Hippocampal formation (tissue), 2 donors: Measurements from ENCODE around the gene ZNF467.

Source experiments
- DNase-seq, 2 donors: peaks; one replicate each; lab custom pipeline; 2025; lab: John Stamatoyannopoulos, UW

The ZNF467 gene

GRCh38 chr7:149727899-149728476 is 45.4 kb downstream of the ZNF467 start:
- no peak for DNase-seq

GRCh38 chr7:149727053-149727898 is 46.1 kb downstream of the ZNF467 start:
- DNase-seq, result no peak

- DNase-seq, result no peak
These were observed 47.5 kb downstream of the ZNF467 start for GRCh38 chr7:149725916-149726315.

GRCh38 chr7:149725426-149725821 is 48.0 kb downstream of the ZNF467 start:
- no peak for DNase-seq

GRCh38 chr7:149724661-149725425 is 48.5 kb downstream of the ZNF467 start:
- DNase-seq, result no peak

- DNase-seq, result no peak
These were observed 49.4 kb downstream of the ZNF467 start for GRCh38 chr7:149723795-149724495.

DNA sequence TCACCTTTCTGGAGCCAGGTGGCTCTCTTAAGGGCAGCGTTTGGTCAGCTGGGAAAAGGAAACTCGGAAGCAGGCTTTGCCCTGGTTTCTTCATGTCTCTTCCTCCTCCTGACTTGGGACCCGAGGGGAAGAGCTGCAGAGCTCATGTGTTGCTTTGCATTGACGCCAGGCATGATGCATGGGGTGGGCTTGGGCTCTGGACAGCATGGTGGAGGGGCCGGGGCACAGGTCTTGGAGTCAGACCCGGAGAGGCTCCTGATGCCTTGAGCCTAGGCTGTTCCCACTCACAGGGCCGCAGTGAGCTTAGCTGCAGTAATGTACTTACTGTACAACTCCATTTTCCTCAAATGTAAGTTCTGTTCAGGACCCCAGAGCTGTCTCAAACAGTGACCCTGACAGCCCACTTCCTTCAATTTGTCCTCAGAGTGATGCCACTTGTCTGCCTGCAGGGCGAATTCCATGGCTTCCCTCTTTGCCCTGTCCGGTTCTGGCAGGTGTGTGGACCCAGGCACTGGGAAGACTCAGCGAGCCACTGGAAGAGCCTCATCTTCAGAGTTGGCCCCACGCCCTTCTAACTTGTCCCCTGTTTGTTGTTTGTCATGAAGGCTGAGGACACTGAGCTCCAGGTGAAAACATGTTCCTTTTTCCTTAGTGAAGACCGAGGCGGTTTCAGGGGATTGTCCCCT is 50.2 kb downstream of the ZNF467 start:
- DNase-seq, result no peak

DNA sequence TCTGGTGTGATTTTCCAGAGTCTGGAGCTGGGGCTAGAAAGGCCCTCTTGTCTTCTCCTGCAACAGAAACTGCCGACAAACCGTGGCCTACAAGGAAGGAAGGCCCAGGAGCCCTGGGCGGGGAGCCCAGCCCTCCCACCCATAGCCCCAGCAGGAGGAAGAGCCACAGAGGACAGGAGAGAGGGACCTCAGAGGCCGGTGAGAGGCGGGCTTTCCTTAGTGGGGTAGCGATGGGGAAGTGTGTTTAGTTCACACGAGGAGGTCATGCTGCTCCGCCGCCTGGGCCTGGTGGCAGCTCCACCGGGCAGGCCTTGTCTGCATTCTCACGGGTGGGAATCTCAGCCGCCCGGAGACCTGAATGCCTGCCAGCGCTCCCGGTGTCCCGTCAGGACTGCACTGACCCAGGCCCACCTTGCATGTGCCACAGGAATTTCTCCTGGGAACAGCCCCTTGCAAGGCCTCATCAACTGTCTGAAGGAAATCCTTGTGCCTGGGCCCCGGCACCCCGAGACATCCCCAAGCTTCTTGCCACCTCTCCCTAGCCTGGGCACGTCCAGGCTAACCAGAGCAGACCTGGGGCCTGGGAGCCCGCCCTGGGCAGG is 50.9 kb downstream of the ZNF467 start:
- DNase-seq, result no peak

GRCh38 chr7:149721084-149721601 is 52.2 kb downstream of the ZNF467 start:
- no peak for DNase-seq

DNA sequence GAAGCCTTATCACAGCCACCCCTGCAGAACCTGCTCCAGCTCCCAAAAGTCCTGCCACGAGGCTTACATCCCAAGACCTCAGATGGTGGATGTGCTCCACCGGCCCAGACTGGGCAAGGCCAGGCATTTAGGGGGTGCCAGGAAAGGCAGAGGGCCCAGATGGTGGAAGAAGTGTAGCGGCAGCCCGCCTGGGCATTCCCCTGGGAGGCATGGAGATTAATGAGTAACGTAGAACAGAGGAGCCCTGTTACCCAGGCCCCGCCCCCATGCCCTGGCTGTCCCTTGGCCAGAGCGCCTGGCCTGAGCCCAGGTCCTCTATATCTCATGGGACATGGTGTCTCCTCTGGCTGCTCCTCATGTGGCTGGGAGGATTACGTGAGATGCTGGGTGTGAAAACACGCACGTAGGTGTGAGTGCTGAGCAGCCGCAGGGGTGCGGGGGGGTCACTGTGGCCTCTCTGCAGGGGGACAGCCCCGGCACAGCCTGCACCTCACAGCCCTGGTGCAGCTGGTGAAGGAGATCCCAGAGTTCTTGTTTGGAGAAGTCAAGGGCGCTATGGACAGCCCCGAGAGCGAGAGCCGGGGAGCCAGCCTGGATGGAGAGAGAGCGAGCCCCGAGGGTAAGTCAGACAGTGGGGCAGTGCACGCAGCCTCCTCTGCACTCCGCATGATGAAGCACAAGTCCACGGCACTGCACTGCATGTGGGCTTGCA is 52.9 kb downstream of the ZNF467 start:
- DNase-seq, result peak; percentile 82 to 86

GRCh38 chr7:149719912-149720335 is 53.5 kb downstream of the ZNF467 start:
- DNase-seq, result no peak

DNA sequence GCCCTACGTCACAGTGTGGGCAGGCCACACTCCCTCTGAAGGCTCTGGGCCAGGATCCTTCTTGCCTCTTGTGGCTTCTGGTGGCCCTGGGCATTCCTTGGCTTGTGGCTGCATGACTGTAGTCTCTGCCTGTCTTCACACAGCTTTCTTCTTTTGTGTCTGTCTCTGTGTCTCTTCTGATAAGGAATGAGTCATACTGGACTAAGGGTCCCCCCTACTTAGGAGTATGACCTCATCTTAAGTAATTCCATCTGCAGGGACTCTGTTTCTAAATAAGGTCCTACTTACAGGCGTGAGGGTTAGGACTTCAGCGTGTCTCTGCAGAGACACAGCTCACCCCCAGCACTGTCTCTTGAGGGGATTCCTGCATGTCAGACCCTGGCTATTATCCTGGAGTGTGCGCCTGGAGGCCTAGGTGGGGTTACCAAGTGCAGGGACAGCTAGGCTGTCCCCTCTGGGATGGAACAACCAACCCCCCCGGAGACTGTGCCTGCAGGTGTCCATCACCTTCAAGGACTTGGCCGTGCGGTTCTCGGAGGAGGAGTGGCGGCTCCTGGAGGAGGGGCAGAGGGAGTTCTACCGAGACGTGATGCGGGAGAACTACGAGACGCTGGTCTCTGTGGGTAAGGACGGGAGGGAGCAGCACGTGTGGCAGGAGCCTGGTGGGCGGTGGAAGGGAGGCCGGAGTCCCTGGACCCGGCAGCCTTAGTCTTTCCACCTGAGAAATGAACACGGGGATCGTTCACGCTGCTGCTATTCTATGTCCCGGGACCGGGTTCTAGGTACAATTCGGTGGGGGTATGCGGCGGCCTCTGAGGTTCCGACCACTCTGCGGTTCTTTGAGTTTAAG is 54.1 kb downstream of the ZNF467 start:
- no peak for DNase-seq

GRCh38 chr7:149718730-149719049 is 54.7 kb downstream of the ZNF467 start:
- DNase-seq, result no peak

DNA sequence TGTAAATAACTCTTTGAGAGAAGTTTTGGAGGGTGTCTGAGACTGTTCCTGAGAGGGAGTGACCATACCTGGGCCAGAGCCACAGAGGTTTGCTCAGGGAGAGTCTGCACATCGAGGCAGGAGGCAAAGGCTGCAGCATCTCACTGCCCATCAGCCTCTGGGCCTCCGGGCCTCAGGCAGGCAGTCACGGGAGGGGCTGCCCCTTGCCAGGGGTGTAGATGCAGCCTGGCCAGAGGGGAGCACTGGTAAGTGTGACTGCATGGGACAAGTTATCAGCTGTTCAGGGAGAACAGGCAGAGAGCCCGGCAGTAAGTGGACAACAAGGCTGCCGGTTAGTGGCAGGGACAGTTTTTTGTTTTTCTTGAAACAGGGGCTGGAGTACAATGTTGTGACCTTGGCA is 55.9 kb downstream of the ZNF467 start:
- DNase-seq, result no peak

DNA sequence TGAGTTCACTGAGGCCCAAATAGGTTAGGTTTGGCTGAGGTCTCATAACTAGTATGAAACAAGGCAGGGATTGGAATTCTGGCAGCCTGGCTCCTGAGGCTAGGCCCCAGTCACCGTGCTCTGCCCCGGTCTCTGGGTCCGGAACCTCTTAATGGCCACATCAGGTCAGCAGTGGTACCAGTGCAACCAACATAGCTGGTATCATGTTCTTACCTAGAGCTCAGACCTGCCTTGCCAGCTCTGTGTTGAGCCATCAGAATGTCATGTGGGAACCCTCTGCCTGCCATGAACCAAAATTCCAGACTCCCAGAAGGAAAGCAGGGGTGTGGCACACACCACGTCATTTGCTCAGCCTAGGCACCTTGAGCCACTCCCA is 56.5 kb downstream of the ZNF467 start:
- no peak for DNase-seq

DNA sequence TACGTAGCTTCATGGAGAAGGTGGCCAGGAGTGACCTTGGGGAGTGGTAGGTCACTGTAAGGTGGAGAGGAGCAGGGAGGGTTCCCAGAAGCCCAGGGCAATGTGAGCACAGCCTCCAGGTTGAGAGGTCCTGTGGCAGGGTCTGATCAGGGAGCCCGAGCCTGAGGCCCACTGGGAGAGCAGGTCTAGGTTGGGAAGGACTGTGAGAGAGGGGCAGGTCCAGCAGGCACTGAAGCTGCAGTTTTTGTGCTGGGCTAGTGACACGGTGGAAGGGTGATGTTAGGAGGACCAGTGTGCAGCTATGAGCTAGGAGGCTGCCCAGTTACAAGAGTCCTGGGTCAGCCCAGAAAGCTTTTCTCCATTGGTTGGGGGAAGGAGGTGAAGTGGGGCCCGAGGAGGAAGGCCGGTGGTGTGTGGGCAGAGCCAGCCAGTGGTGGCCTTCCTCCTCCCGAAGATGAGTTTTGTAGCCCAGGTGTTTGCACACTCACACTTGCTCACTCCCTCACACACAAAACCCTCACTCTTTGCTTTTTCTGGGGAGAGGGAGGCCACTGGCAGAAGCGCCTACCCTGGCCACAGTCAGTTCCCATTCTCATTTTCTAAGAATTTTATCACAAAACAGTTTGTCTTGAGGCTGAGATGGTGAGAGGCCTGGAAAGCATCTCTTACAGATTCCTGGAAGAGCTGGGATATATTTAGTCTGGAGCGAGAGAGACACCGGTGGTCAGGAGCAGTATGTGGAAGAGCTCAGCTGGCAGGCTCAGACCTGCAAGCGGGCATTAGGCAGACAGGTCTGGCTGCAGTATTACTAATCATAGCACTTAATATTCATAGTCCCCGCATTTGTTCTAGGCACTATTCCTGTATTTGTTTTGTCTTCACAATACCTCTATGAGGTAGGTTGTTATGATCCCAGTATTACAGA is 57.1 kb downstream of the ZNF467 start:
- no peak for DNase-seq

GRCh38 chr7:149715476-149715875 is 57.9 kb downstream of the ZNF467 start:
- no peak for DNase-seq

GRCh38 chr7:149714910-149715471 is 58.4 kb downstream of the ZNF467 start:
- no peak for DNase-seq
